KMS-11 (cell line): ENCODE results near the gene REPS2.

ENCODE experiments used
- H2AFZ ChIP-seq: fragments of 200-600 bp; sonication (generic); 2 replicates; pipeline ENCODE4 v1.6.1; 2016; ENCODE audit warnings: antibody characterized with exemption, mixed run types, low read depth
- H3K27ac ChIP-seq: fragments of 200-600 bp; sonication (generic); 2 replicates; pipeline ENCODE4 v1.6.1; 2016; ENCODE audit warnings: mild to moderate bottlenecking, mixed run types
- H3K27me3 ChIP-seq: fragments of 200-600 bp; sonication (generic); 2 replicates; pipeline ENCODE4 v1.6.1; 2017; ENCODE audit warnings: mild to moderate bottlenecking, low read depth, mixed run types, moderate library complexity; ENCODE audit not compliant: insufficient read depth
- H3K36me3 ChIP-seq: fragments of 200-600 bp; sonication (generic); 2 replicates; pipeline ENCODE4 v1.6.1; 2017; ENCODE audit warnings: mild to moderate bottlenecking, mixed run types; ENCODE audit not compliant: insufficient read depth
- H3K4me1 ChIP-seq: fragments of 200-600 bp; sonication (generic); 2 replicates; pipeline ENCODE4 v1.6.1; 2016; ENCODE audit warnings: mild to moderate bottlenecking, low read depth, mixed run types; ENCODE audit not compliant: poor library complexity, severe bottlenecking
- H3K4me2 ChIP-seq: fragments of 200-600 bp; sonication (generic); 2 replicates; pipeline ENCODE4 v1.7.0; 2016; ENCODE audit warnings: mild to moderate bottlenecking, mixed run types
- H3K4me3 ChIP-seq: fragments of 200-600 bp; sonication (generic); IDR thresholded peaks from 2 replicates; pipeline ENCODE4 v1.6.1; 2017; ENCODE audit warnings: low read depth, low read length, mixed read lengths; ENCODE audit not compliant: insufficient read depth
- H3K79me2 ChIP-seq: fragments of 200-600 bp; sonication (generic); 2 replicates; pipeline ENCODE4 v1.6.1; 2016; ENCODE audit warnings: low read depth, mixed run types; ENCODE audit not compliant: insufficient read depth
- H3K9ac ChIP-seq: fragments of 200-600 bp; sonication (generic); 2 replicates; pipeline ENCODE4 v1.6.1; 2016; ENCODE audit warnings: mild to moderate bottlenecking, mixed run types
- H4K20me1 ChIP-seq: fragments of 200-600 bp; sonication (generic); 2 replicates; pipeline ENCODE4 v1.6.1; 2016; ENCODE audit warnings: mild to moderate bottlenecking, mixed run types; ENCODE audit not compliant: insufficient read depth
- TF ChIP-seq, protein P1 (sequence below): fragments of 200-600 bp; sonication (generic); conservative IDR thresholded peaks from 2 replicates; pipeline ENCODE4 v1.6.1; 2017; ENCODE audit warnings: low read depth, mild to moderate bottlenecking, antibody characterized with exemption, low read length, moderate library complexity, mixed read lengths

Gene REPS2

DNA sequence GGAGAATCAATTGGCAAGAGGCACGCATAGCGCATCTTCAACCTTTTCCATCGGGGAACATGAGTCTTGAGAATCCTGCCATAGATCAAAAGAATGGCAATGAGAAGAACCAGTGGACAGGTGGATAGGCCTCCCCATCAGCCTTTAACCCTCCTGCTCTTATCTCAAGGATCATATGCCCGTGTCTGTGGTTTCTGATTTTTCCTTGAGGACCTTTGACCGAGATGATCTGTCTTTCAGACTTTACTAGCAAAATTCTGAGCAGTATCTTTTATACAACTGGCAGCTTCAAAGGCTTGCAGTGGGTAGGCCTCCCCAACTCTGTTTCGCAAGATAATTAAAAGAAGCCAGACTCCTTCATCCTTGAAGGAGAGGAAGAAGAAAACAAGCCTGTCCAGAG is 174.4 kb downstream of the REPS2 start:
- H3K4me3 ChIP-seq = no peak overlapping the region
- H3K79me2 ChIP-seq = no peaks in the 10 kb centered on the region
- H4K20me1 ChIP-seq = no peaks in the 10 kb centered on the region
- no peaks in the 10 kb centered on the region for H3K4me1 ChIP-seq
- H3K27me3 ChIP-seq = no peaks in the 10 kb centered on the region
- TF ChIP-seq, protein P1, sequence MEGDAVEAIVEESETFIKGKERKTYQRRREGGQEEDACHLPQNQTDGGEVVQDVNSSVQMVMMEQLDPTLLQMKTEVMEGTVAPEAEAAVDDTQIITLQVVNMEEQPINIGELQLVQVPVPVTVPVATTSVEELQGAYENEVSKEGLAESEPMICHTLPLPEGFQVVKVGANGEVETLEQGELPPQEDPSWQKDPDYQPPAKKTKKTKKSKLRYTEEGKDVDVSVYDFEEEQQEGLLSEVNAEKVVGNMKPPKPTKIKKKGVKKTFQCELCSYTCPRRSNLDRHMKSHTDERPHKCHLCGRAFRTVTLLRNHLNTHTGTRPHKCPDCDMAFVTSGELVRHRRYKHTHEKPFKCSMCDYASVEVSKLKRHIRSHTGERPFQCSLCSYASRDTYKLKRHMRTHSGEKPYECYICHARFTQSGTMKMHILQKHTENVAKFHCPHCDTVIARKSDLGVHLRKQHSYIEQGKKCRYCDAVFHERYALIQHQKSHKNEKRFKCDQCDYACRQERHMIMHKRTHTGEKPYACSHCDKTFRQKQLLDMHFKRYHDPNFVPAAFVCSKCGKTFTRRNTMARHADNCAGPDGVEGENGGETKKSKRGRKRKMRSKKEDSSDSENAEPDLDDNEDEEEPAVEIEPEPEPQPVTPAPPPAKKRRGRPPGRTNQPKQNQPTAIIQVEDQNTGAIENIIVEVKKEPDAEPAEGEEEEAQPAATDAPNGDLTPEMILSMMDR = no peak
- H3K9ac ChIP-seq = no peak overlapping the region
- no peak overlapping the region for H2AFZ ChIP-seq
- H3K27ac ChIP-seq = no peak overlapping the region
- no peaks in the 10 kb centered on the region for H3K36me3 ChIP-seq
- H3K4me2 ChIP-seq = no peak overlapping the region

- Histone ChIP-seq H4K20me1 (no peaks in the 10 kb centered on the region), H2AFZ (no peak overlapping the region), H3K4me3 (no peak overlapping the region), H3K27ac (no peak overlapping the region), H3K4me1 (no peaks in the 10 kb centered on the region), H3K36me3 (no peaks in the 10 kb centered on the region), H3K4me2 (no peak overlapping the region), H3K79me2 (no peaks in the 10 kb centered on the region), H3K9ac (no peak overlapping the region), H3K27me3 (no peaks in the 10 kb centered on the region)
- TF ChIP-seq, protein P1 = no peak
These were observed 207.5 kb downstream of the REPS2 start for GRCh38 chrX:17154001-17154400.

- H3K27me3 ChIP-seq = no peaks in the 10 kb centered on the region
- no peak overlapping the region for H3K4me3 ChIP-seq
- H3K36me3 ChIP-seq = no peaks in the 10 kb centered on the region
- TF ChIP-seq, protein P1 = peak; percentile 29; the same call in 1 of the 2 replicates
- H3K27ac ChIP-seq = no peak overlapping the region
- H3K9ac ChIP-seq = no peak overlapping the region
- no peaks in the 10 kb centered on the region for H4K20me1 ChIP-seq
- no peak overlapping the region for H2AFZ ChIP-seq
- no peaks in the 10 kb centered on the region for H3K4me1 ChIP-seq
- H3K79me2 ChIP-seq = no peaks in the 10 kb centered on the region
- H3K4me2 ChIP-seq = no peak overlapping the region
These were observed 214.5 kb downstream of the REPS2 start for GRCh38 chrX:17160975-17161374.

DNA sequence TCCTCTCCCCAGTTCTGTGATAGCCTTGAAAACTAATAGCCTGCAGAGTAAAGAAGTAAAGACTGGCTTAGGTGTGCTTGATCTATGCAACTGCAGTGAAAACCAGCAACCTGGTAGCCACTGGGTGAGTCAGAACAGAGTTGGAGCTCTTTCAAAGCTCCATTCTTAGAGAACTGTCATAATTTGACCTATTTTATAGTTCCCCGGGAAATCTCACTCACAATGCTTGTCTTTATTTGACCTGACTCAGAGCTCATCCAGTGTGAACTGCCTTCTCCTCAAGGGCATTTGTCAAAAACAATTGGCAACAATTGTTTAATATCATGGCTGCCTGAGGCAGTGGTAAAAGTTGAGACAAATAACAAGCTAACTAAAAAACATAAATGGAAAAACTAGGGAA is 215.5 kb downstream of the REPS2 start:
- no peak overlapping the region for H3K4me2 ChIP-seq
- H3K4me3 ChIP-seq = no peak overlapping the region
- no peaks in the 10 kb centered on the region for H4K20me1 ChIP-seq
- H2AFZ ChIP-seq = no peak overlapping the region
- no peaks in the 10 kb centered on the region for H3K36me3 ChIP-seq
- TF ChIP-seq, protein P1 = no peak
- no peak overlapping the region for H3K27ac ChIP-seq
- H3K4me1 ChIP-seq = no peaks in the 10 kb centered on the region
- no peak overlapping the region for H3K9ac ChIP-seq
- no peaks in the 10 kb centered on the region for H3K27me3 ChIP-seq
- H3K79me2 ChIP-seq = no peaks in the 10 kb centered on the region
